LHCN-M2 (cell line): Measurements from ENCODE around the gene PGAM5. TPM values are rescaled to one million over a fixed set of nuclear protein-coding genes. Genes with fewer than 3 reads are reported as not detected.
A peak's percentile ranks its signal among the peaks of the same experiment; 100 is the strongest.
"Not testable (repeated sequence)": the region's sequence is repeated elsewhere in the genome, so short reads cannot be mapped to it uniquely, and the experiment has no call there.

ENCODE experiments used
- DNase-seq: peaks from one replicate; pipeline ENCODE4 v3.0.0-alpha.2; 2012; ENCODE audit warnings: low read depth
- total RNA-seq: library from RNA; depleted of rRNA; stranded (reverse); fragments of >200 nt; gene quantifications from 2 replicates; pipeline ENCODE4 v1.2.3, GENCODE V29; 2014

Gene PGAM5
- total RNA-seq, 1 experiment from 2014 or later, result 48.8 TPM

DNA sequence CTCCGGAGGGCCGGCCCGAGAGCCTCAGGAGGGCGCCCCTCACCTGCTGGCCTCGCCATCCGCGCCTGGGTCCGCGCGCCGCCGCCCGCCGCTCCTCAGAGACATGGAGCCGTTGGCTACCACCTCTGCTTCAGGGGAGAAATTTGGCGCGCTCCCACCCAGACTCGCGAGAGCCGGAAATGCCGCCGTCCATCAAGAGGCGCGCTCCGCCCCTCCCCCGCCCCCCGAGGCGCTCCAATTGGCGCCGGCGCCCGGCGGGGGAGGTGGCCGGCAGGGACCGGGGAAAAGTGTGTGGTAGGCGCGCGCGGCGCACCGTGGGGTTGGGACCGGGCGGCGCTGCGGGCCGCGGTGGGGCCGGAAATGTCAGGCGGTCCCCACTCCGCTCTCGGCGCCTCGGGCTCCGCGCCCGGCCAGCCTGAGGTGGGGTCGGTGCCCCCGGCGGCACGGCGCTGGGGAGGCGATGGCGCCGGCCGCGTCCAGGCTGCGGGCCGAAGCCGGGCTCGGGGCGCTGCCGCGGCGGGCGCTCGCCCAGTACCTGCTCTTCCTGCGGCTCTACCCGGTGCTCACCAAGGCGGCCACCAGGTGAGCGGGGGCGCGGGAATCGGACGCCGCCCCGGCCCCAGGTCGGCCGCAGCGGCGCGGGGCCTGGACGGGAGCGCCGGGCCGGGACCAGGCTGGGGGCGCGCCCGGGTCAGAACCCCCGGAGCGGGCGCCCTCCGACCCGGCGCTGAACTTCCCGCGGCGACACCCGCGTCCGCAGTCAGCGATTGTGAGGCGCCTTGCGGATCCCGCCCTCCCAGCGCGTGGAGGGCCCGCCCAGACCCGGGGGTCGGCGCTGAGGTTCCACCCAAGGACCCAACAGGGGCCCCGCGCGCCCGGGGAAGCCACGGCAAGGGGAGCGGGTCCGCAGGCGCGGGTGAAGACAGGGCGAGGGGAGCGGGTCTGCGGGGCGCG lies 23.2 kb upstream of the PGAM5 start, which contains the start of the genes POLE and PXMP2:
TSS of gene POLE (minus strand) at position 132 of the 954 bp plus-strand sequence. CDS start at position 105, 27 bp downstream.
TSS of gene PXMP2 (plus strand) at position 377 of the 954 bp plus-strand sequence. CDS start at position 461, 84 bp downstream.
- peak; percentile 93 for DNase-seq

DNA sequence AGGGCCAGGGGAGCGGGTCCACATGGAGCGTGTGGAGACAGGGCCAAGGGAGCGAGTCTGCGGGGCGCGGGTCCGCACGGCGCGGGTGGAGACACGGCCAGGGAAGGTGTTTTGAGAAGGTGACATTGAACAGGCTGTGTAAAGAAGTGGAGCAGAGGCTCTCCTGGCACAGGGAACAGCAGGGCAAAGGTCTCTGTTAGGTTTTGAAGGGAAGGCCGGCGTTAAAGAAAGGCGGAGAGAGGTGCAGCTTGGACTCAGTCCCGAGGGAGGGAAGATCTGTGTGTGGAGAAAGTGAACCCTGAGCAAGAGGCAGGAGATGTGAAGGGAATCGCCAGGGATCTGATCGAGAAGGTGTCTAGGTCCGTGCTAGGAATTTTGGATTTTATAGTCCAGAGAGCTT lies 21.4 kb upstream of the PGAM5 start:
- DNase-seq, result no peak

DNA sequence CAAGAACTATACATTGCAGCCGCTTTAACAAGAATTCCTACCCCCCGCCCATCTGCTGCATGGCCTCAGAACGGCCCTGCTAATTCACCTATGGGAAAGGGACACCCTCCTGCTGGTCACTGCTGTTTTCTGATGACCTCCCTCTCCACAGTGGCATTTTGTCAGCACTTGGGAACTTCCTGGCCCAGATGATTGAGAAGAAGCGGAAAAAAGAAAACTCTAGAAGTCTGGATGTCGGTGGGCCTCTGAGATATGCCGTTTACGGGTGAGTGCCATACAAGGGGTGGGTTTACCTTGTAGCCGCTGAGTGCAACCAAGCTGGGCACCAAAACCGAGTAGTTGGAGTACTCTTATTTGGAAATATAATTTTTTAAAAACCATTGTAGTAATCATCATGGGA lies 20.5 kb upstream of the PGAM5 start:
- no peak for DNase-seq

DNA sequence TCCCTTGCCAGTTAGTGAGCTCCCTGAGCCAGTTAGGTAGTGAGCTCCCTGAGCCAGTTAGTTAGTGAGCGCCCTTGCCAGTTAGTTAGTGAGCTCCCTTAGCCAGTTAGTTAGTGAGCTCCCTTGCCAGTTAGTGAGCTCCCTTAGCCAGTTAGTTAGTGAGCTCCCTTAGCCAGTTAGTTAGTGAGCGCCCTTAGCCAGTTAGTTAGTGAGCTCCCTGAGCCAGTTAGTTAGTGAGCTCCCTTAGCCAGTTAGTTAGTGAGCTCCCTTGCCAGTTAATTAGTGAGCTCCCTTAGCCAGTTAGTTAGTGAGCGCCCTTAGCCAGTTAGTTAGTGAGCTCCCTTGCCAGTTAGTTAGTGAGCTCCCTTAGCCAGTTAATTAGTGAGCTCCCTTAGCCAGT lies 18.6 kb upstream of the PGAM5 start:
- not testable (repeated sequence) for DNase-seq

DNA sequence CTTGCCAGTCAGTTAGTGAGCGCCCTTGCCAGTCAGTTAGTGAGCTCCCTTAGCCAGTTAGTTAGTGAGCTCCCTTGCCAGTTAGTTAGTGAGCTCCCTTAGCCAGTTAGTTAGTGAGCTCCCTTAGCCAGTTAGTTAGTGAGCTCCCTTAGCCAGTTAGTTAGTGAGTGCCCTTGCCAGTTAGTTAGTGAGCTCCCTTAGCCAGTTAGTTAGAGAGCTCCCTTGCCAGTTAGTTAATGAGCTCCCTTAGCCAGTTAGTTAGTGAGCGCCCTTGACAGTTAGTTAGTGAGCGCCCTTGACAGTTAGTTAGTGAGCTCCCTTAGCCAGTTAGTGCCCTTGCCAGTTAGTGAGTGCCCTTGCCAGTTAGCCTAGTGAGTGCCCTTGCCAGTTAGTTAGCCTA lies 15.8 kb upstream of the PGAM5 start:
- DNase-seq, result not testable (repeated sequence)

DNA sequence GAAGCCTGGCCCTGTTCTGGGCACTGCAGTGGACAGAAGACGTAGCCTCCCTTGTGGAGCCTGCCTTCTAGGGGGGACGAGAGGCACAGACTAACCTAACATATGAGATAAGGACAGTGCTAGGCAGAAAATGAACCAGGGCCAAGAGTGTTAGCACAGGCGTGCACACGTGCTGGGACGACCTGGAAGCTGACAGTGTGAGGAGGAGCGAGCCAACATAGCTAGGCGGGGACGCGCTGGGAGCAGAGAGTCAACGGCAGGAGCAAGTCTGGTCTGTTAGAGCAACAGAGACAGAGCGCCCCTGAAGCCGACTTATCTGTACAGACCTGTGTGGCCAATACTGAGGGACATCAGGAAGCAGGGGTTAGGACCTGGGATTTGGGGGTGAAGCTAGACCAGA lies 15.2 kb upstream of the PGAM5 start:
- DNase-seq, result no peak

DNA sequence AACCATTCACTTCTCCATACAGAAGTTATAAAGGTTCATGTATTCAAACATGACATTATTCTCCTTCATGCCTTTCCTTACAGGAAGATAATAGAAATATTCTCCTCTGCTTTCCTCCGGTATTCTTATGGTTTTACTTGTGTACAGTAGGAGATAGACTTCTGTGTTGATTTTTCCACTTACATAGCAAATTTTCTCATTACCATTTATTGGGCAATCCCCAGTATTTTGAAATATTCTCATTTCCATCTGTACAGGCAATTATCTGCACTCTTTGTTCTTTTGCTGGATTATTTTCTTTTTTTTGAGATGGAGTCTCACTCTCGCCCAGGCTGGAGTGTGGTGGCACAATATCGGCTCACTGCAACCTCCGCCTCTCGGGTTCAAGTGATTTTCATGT lies 12.3 kb upstream of the PGAM5 start:
- DNase-seq, result no peak

DNA sequence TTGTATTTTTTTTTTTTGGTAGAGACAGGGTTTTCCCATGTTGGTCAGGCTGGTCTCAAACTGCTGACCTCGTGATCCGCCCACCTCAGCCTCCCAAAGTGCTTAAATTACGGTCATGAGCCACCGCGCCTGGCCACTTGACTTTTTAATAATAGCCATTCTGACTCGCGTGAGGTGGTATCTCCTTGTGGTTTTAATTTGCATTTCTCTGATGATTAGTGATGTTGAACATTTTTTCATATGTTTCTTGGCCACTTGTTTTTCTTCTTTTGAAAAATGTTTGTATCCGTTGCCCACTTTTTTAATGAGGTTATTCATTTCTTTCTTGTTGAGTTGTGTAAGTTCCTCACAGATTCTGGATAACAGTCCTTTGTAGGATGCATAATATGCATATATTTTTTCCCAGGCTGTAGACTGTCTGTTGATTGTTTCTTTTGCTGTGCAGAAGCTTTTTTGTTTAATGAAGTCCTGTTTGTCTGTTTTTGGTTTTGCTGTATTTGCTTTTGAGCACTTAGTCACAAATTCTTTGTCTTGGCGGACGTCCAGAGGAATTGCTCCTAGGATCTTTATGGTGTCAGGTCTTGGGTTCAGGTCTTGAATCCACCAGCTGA lies 10.3 kb upstream of the PGAM5 start:
- DNase-seq, result peak; percentile 64

DNA sequence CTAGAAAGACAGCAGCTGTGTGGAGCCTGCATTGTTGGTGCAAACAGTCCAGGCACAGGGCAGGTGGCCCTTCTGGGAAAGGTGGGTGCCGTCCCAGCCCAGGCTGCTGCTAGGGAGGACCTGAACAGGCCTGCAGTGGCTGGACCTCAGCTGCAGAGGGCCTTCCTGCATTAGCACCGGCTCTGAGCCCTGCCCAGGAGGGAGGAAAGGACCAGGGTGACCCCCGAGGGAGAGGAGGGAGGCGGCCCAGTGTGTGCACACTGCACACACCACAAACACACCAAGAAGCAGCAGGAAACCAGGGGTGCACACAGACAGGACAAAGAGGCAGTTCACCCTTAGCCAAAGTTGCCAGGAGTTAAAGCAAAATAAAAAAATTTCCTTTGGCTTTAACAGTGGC lies 8.0 kb upstream of the PGAM5 start:
- no peak for DNase-seq

DNA sequence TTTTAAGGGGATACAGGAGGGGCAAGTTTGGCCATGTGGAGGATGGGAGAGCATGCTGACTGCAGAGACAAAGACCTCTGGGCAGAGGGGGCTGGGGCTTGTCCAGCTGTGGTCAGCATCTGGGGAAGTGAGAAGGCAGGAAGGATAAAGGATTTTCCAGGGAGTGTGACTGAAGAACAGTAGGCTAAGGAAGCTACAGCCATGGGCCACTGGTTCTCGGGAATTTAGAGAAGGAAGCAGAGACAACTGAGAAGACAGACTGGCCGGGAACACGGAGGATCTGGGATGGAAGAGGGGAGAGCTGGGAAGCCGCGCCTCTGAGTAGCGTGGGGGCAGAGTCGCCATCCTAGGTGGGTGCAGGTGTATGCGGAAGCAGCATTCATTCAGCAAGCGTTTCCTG lies 7.0 kb upstream of the PGAM5 start:
- no peak for DNase-seq

DNA sequence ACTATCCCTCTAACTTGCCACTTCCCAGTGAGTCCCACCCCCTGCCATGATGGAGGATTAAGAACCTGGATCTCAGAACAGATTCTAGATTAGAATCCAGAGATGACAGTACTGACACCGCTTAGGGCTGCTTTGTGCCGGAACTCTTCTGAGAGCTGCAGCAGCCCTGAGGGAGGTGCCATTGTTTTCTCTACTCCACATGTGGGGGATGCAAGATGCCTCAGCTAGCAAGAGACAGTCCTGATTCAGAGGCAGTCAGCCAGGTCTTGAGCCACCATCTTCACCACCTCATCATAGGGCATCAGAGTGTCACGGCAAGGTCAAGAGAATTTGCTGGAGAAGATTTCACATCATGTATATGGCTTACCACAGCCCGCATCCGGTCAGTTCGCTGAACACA lies 3.4 kb upstream of the PGAM5 start:
- DNase-seq, result no peak

DNA sequence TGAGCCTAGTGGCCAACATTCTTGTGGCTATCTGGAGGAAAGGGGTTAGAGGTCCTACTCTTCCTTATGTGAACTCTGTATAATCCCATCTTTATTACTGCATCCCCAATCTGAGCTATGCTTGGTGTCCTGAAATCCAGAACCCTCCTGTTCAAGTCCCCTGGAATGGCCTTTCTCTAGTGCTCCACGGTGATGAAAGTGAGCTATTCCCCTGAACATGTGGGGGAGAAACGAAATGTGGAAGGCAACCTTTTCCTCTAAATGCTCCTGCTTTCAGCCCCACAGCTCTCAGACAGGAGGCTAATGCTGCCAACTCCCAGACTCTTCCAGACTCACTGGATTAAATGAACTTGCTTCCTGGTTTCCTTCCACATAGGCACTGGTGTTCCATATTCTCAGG lies 2.5 kb upstream of the PGAM5 start:
- DNase-seq, result no peak

DNA sequence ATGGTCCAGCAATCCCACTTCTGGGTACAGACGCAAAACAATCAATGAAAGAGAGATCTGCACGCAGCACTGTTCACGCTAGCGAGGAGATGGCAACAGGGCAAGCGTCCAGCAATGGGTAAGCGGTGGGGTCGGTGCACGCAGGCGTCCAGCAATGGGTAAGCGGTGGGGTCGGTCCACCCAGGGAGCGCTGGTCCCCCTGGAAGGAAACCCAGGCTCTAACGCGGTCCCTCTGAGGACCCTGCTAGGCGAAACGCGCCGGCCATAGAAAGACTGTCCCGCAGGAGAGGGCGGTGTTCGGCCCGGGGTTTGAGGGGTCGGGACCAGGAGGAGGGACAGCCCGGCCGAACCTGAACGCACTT lies 618 bp upstream of the PGAM5 start:
- no peak for DNase-seq

DNA sequence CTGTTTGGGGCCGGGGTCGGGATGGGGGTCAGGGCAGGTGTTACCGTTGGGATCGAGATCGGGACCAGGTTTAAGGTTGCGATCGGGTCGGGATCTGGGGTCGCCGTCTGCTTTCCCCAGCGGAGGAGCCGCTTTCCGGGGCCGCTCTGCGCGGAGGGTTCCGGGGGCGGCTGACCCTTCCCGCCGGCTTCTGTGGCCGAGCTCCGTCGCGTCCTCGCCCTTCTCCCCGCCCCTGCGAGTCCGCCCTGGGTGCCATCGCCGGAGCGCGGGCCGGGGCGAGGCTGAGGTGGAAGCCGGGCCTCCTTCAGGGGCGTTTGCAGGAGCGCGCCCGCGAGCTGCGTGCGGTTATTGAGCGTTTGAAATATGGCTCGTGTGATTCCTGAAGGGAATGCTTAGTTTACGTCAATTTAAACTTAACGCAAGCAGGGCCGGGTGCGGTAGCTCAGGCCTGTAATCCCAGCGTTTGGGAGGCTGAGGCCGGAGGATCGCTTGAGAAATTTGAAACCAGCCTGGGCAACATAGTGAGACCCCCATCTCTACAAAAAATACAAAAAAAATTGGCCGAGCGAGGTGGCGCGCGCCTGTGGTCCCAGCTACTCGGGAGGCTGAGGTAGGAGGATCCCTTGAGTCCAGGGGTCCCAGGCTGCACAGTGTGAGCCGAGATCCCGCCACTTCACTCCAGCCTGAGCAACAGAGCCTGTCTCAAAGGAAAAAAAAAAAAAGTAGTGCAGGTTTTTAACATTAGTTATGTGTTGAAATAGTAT lies 620 bp downstream of the PGAM5 start:
- no peak for DNase-seq

DNA sequence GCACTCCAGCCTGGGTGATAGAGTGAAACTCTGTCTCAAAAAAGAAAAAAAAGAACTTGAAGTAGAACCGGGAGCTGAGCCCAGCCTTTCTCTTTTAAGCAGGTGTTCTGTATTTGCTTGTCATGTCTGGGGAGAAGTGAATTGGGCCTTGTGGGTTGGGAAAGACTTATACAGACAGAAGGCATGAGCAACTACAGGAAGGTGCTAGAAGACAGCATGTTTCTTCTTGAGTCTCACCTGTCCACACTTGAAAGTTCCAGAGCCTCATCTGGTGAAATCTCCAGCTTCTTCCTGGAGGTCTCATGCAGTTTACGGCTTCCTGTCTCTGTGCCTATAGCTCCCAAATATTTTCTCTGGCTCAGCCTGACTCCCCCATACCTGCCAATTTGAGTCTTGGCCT lies 2.5 kb downstream of the PGAM5 start:
- no peak for DNase-seq

DNA sequence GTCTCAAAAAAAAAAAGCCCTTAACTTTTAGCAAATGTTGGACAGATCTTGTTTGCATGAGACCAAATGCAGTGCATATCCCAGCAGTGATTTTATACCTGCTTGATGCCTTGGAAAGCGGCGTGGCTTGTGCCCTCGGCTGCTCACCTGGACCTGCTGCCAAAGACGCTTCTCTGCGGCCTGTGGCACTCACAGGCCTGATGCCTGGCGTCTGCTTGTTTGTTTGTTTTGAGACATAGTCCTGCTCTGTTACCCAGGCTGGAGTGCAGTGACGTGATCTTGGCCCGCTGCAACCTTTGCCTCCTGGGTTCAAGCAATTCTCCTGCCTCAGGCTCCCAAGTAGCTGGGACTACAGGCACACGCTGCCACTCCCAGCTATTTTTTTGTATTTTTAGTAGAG lies 5.2 kb downstream of the PGAM5 start:
- no peak for DNase-seq

DNA sequence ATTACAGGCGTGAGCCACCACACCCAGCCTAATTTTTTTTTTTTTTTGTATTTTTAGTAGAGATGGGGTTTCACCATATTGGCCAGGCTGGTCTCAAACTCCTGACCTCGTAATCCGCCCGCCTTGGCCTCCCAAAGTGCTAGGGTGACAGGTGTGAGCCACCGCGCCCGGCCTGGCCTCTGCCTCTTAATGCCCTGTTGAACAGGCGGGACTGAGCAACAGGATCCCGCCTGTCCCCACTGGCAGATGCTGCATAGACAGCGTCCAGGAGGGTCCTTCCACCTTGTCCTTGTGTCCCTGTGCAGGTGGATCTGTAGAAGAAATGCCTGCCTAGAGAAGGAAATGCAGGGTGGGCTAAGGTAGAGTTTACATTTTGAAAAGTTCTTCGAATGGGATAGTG lies 5.7 kb downstream of the PGAM5 start:
- DNase-seq, result no peak

DNA sequence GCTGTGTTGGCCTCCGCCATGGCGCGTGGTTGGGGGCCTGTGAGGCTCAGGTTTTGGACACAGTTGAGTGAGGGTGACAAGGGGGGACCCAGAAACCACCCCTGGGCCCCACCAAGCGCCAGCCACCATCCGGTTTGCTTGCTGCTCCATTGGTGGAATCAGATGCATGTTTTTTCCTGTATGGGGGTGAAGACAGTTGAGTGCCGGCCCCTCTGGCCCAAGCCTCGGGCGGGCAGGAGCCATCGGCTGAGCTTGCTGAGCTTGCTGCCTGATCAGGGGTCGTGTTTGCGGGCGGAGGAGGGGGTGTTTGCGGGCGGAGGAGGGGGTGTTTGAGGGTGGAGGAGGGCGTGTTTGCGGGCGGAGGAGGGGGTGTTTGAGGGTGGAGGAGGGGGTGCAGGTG lies 6.4 kb downstream of the PGAM5 start:
- no peak for DNase-seq

DNA sequence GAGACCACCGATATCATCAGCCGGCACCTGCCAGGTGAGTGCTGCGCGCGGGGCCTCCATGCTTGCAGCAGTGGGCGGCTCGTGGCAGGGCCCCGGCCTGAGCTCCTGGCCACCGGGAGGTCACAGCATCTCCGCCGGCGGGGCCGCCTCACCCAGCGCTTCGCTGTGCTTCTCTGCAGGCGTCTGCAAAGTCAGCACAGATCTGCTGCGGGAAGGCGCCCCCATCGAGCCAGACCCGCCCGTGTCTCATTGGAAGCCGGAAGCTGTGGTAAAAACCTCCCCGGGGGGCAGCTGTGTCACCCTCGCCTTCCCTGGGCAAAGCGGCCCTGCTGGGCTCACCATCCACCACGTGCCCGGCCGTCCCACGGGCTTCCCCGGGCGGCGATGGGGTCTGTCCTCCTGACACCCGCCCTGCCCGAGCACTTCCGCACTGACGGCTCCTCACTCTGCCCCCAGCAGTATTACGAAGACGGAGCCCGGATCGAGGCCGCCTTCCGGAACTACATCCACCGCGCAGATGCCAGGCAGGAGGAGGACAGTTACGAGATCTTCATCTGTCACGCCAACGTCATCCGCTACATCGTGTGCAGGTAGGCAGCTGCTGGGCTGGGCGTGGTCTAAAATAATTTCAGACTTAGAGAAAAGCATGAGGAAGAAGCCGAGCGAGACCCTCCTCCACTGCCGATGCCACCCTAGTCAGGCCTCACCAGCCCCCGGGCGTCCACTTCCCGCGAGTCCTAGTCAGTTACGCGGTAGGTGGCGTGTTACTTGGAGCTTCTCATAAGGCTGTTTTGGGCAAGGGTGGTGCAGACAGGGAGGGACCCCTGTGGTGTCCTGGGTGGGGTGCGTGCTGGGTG lies 7.1 kb downstream of the PGAM5 start:
- no peak for DNase-seq

DNA sequence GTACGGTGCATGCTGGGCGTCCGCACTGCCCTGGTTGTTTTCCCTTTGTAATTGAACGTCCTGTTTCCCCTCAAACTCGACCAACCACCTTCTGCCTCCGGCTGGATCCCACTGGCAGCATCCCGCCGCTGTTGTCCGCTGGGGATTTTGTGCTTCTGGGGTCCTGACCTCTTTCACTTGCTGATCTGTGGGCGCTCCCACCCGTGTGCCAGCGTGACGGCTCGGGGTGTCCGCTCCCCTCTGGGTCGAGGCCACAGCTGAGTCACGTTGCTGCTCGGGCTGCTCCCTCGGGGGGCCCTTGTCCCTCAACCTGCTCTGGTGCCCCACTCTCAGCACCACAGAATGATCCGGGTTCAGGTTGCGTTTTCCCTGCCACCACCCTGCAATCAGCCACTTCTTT lies 8.0 kb downstream of the PGAM5 start:
- no peak for DNase-seq
